GM23248 (cell line): ENCODE results near the gene UBIAD1. TPM values are rescaled to one million over a fixed set of nuclear protein-coding genes. Genes with fewer than 3 reads are reported as not detected.

Experiments
- DNase-seq: peaks from one replicate; pipeline ENCODE4 v3.0.0-alpha.2; 2015
- H2AFZ ChIP-seq: fragments of 200-600 bp; sonication (generic); 2 replicates; pipeline ENCODE4 v1.6.1; 2016; ENCODE audit warnings: antibody characterized with exemption
- H3F3A ChIP-seq: fragments of 200-600 bp; sonication (generic); 2 replicates; pipeline ENCODE4 v1.6.1; 2016; ENCODE audit warnings: mild to moderate bottlenecking, antibody characterized with exemption, mixed run types; ENCODE audit not compliant: insufficient read depth
- H3K27ac ChIP-seq: fragments of 200-600 bp; sonication (generic); 2 replicates; pipeline ENCODE4 v1.5.1; 2016; ENCODE audit warnings: mild to moderate bottlenecking
- H3K27me3 ChIP-seq: fragments of 200-600 bp; sonication (generic); replicated peaks from 2 replicates; pipeline ENCODE4 v1.6.1; 2016; ENCODE audit warnings: mild to moderate bottlenecking; ENCODE audit not compliant: insufficient read depth
- H3K36me3 ChIP-seq: fragments of 200-600 bp; sonication (generic); 2 replicates; pipeline ENCODE4 v1.6.1; 2016; ENCODE audit warnings: low read depth, mild to moderate bottlenecking
- H3K4me1 ChIP-seq: fragments of 200-600 bp; sonication (generic); 2 replicates; pipeline ENCODE4 v1.6.1; 2016; ENCODE audit warnings: mild to moderate bottlenecking; ENCODE audit not compliant: insufficient read depth
- H3K4me2 ChIP-seq: fragments of 200-600 bp; sonication (generic); one replicate; pipeline ENCODE4 v1.6.1; 2016; ENCODE audit warnings: mild to moderate bottlenecking; ENCODE audit not compliant: unreplicated experiment
- H3K4me3 ChIP-seq: fragments of 200-600 bp; sonication (generic); 2 replicates; pipeline ENCODE4 v1.5.1; 2016; ENCODE audit warnings: mild to moderate bottlenecking
- H3K79me2 ChIP-seq: fragments of 200-600 bp; sonication (generic); 2 replicates; pipeline ENCODE4 v1.6.1; 2016; ENCODE audit warnings: mild to moderate bottlenecking; ENCODE audit not compliant: insufficient read depth
- H3K9ac ChIP-seq: fragments of 200-600 bp; sonication (generic); 2 replicates; pipeline ENCODE4 v1.6.1; 2016; ENCODE audit warnings: mild to moderate bottlenecking
- H3K9me2 ChIP-seq: fragments of 200-600 bp; sonication (generic); 2 replicates; pipeline ENCODE4 v1.6.1; 2016; ENCODE audit warnings: mixed run types, mild to moderate bottlenecking, moderate library complexity; ENCODE audit not compliant: insufficient read depth
- H3K9me3 ChIP-seq: fragments of 200-600 bp; sonication (generic); one replicate; pipeline ENCODE4 v1.6.1; 2017; ENCODE audit warnings: low read depth
- H4K20me1 ChIP-seq: fragments of 200-600 bp; sonication (generic); 2 replicates; pipeline ENCODE4 v1.6.0; 2016; ENCODE audit not compliant: insufficient read depth
- EZH2 ChIP-seq: fragments of 200-600 bp; sonication (generic); IDR thresholded peaks from 2 replicates; pipeline ENCODE4 v1.6.1; 2018; ENCODE audit warnings: antibody characterized with exemption, mild to moderate bottlenecking; ENCODE audit not compliant: insufficient read depth, poor library complexity, severe bottlenecking
- EZH2phosphoT487 ChIP-seq: fragments of 200-600 bp; sonication (generic); IDR thresholded peaks from 2 replicates; pipeline ENCODE4 v1.6.1; 2018; ENCODE audit warnings: antibody characterized with exemption, moderate library complexity, mild to moderate bottlenecking, low read depth; ENCODE audit not compliant: insufficient read depth
- WGBS, 2 experiments: methylation state at CpG; one replicate each; pipeline ENCODE4 v1.1.6; 2015 to 2017; ENCODE audit warnings: low lambda C conversion rate in 2 of 2, low coverage in 1 of 2; ENCODE audit errors: missing lambda C conversion rate in 2 of 2; 5-methylcytosine and 5-hydroxymethylcytosine counted together
- in situ Hi-C: fragments of 300-500 bp; cut with MboI; formaldehyde crosslinking; loops from 2 replicates; pipeline ENCODE4 v1.15.0; 2020
- polyA plus RNA-seq: library from polyadenylated mRNA; unstranded; fragments of >200 nt; fragmentation: Nextera tagmentation; extraction: Ambion mirVana; gene quantifications from 2 replicates; pipeline ENCODE4 v1.2.1, GENCODE V29; 2016
- total RNA-seq: library from RNA; depleted of rRNA; stranded (reverse); fragments of >200 nt; shearing (Covaris generic); gene quantifications from 2 replicates; pipeline ENCODE4 v1.2.3, GENCODE V29; 2014

The UBIAD1 gene
- total and polyA plus RNA-seq, 2 experiments from 2014 or later: 5.2 to 8.1 TPM

- Histone ChIP-seq H3K27ac (no peak overlapping the region), H3K4me3 (no peak overlapping the region), H3F3A (no peaks in the 10 kb centered on the region), H3K9ac (no peak overlapping the region), H3K27me3 (peaks cover 1% of the 10 kb centered on the region; the same call in 1 of the 2 replicates), H3K4me2 (no peak overlapping the region), H3K9me2 (no peaks in the 10 kb centered on the region), H3K79me2 (no peaks in the 10 kb centered on the region), H4K20me1 (no peaks in the 10 kb centered on the region), H3K9me3 (no peaks in the 10 kb centered on the region), H3K36me3 (no peaks in the 10 kb centered on the region), H3K4me1 (no peaks in the 10 kb centered on the region), H2AFZ (no peak overlapping the region)
- TF ChIP-seq EZH2 (no peak), EZH2phosphoT487 (no peak)
- 56 to 57% methylated on average over 4 of the region's 4 CpGs for WGBS, 2 experiments
- DNase-seq: no peak
- in situ Hi-C loops: no loop called here
These were observed 57.4 kb downstream of the UBIAD1 start for GRCh38 chr1:11330411-11330810.

DNA sequence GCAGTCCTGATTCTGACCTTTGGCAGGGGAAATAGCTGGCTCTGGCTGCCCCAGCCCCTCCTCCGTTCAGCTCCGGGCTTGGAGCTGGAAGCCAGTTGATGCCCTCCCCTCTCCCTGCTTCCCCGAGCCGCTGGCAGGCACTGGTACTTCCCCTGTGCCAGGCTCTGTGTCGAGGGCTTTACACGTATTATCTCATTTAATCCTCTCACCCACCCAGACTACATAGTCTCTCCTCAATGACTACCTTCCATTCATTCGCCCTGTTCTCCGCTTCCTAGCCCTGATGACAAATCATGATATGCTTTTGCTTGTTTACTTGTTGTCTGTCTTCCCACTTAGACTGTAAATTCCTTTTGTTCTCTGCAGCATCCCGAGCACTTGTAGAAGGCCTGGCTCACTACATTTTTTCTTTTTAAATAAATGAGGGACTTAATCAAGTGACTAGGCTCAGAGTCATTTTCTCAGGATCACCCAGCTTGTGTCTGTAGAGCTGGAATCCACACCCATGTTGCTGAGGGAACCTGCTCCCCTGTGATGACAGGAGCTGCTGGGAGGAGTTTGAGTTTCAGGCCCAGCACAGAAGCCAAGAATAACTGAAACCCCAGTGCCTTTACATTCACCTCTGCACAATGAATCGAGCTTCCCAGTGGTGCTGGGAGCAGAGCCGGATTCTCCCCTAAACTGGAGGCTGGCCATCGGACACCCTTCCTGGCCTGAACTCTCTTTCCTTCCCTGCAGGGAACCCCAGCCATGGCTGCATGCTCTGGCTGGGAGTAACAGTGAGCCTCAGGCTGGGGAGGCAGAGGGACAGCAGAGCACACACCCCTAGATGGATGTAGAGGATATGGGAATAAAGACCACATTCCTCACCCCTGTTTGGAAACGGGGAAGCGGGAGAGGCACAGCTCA lies 58.3 kb downstream of the UBIAD1 start:
- no peak for DNase-seq
- H3K27me3 ChIP-seq: peaks cover 6% of the 10 kb centered on the region; the same call in 1 of the 2 replicates
- 54% methylated on average over 14 of the region's 14 CpGs for WGBS, 2 experiments
- H3K79me2 ChIP-seq: no peaks in the 10 kb centered on the region
- no peaks in the 10 kb centered on the region for H3K4me1 ChIP-seq
- no peak overlapping the region for H3K27ac ChIP-seq
- H3K4me2 ChIP-seq: no peak overlapping the region
- TF ChIP-seq EZH2phosphoT487 (no peak), EZH2 (no peak)
- H3K9me3 ChIP-seq: no peaks in the 10 kb centered on the region
- no peak overlapping the region for H3K9ac ChIP-seq
- no peaks in the 10 kb centered on the region for H4K20me1 ChIP-seq
- H3K36me3 ChIP-seq: no peaks in the 10 kb centered on the region
- H3K4me3 ChIP-seq: no peak overlapping the region
- in situ Hi-C loops: no loop called here
- H3K9me2 ChIP-seq: no peaks in the 10 kb centered on the region
- H2AFZ ChIP-seq: no peak overlapping the region
- no peaks in the 10 kb centered on the region for H3F3A ChIP-seq

- DNase-seq: no peak
- Histone ChIP-seq H3K4me3 (no peak overlapping the region), H3K27me3 (peaks cover 6% of the 10 kb centered on the region; the same call in 1 of the 2 replicates), H3K4me2 (no peak overlapping the region), H3K9me2 (no peaks in the 10 kb centered on the region), H3K27ac (no peak overlapping the region), H3F3A (no peaks in the 10 kb centered on the region), H3K9me3 (no peaks in the 10 kb centered on the region), H3K36me3 (no peaks in the 10 kb centered on the region), H2AFZ (no peak overlapping the region), H3K9ac (no peak overlapping the region), H4K20me1 (no peaks in the 10 kb centered on the region), H3K4me1 (no peaks in the 10 kb centered on the region), H3K79me2 (no peaks in the 10 kb centered on the region)
- TF ChIP-seq EZH2phosphoT487 (no peak), EZH2 (no peak)
- WGBS, 2 experiments: 78 to 81% methylated on average over 13 of the region's 13 CpGs
- in situ Hi-C loops: no loop called here
These were observed 59.0 kb downstream of the UBIAD1 start for GRCh38 chr1:11331945-11332546.

DNA sequence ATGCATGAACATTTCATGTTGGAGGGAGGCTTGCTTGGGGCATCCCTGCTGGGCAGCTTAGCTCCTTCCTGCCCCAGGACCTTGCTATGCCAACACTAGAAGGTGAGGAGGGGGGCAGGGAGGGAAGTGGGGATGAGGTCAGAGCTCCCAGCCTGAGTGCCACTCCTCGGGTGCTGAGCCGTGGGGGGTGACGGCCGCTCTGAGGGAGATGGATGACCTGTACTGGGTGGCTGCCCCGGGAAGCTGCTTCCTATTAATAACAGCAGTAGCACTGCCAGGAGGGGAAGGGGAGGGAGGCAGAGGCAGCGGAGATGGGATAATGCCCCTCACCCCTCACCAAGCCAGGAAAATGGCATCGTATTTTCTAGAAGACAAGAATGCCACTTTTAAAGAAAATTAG lies 60.6 kb downstream of the UBIAD1 start:
- no peaks in the 10 kb centered on the region for H3K4me1 ChIP-seq
- in situ Hi-C loops: no loop called here
- TF ChIP-seq EZH2phosphoT487: no peak
- TF ChIP-seq EZH2: no peak

More for the DNA sequence above, 60.6 kb downstream of the UBIAD1 start:
- no peak overlapping the region for H2AFZ ChIP-seq
- no peaks in the 10 kb centered on the region for H3K9me3 ChIP-seq
- no peaks in the 10 kb centered on the region for H3K9me2 ChIP-seq
- no peak overlapping the region for H3K9ac ChIP-seq
- H3K27ac ChIP-seq: no peak overlapping the region
- 0 out of 2 replicates have a peak, but pooled peaks cover 6% of the 10 kb centered on the region for H3K27me3 ChIP-seq
- no peaks in the 10 kb centered on the region for H4K20me1 ChIP-seq
- 58 to 61% methylated on average over 6 to 7 of the region's 7 CpGs for WGBS, 2 experiments
- DNase-seq: no peak
- no peaks in the 10 kb centered on the region for H3K79me2 ChIP-seq
- no peaks in the 10 kb centered on the region for H3K36me3 ChIP-seq
- no peak overlapping the region for H3K4me2 ChIP-seq
- H3K4me3 ChIP-seq: no peak overlapping the region
- no peaks in the 10 kb centered on the region for H3F3A ChIP-seq
